ENCODE measurements around the gene PRDX4. TPM values are rescaled to one million over a fixed set of nuclear protein-coding genes. Genes with fewer than 3 reads are reported as not detected.

The PRDX4 gene
- total RNA-seq, 1 experiment from 2014 or later = 474 TPM

GRCh38 chrX:23720117-23720677 is 52.9 kb downstream of the PRDX4 start:
- DNase-seq = no peak
- Histone ChIP-seq H3K27me3 (ENCODE audit: control insufficient read depth, insufficient read depth, low read length) (no peaks in the 10 kb centered on the region), H3K36me3 (replicated peaks; ENCODE audit: control insufficient read depth, insufficient read depth, low read length) (peaks cover 11% of the 10 kb centered on the region), H3K4me3 (ENCODE audit: insufficient read depth, low read depth, low read length) (no peak overlapping the region)

- Histone ChIP-seq H3K27me3 (ENCODE audit: control insufficient read depth, insufficient read depth, low read length) (no peaks in the 10 kb centered on the region), H3K36me3 (replicated peaks; ENCODE audit: control insufficient read depth, insufficient read depth, low read length) (peaks cover 15% of the 10 kb centered on the region), H3K4me3 (ENCODE audit: insufficient read depth, low read depth, low read length) (no peak overlapping the region)
- DNase-seq = no peak
Measured at GRCh38 chrX:23726191-23726590, 58.9 kb downstream of the PRDX4 start.

GRCh38 chrX:23727206-23727605 is 59.9 kb downstream of the PRDX4 start:
- no peak for DNase-seq
- Histone ChIP-seq H3K27me3 (ENCODE audit: control insufficient read depth, insufficient read depth, low read length) (no peaks in the 10 kb centered on the region), H3K4me3 (ENCODE audit: insufficient read depth, low read depth, low read length) (no peak overlapping the region), H3K36me3 (replicated peaks; ENCODE audit: control insufficient read depth, insufficient read depth, low read length) (peaks cover 10% of the 10 kb centered on the region)

- no peak overlapping the region for H3K4me3 ChIP-seq (ENCODE audit: insufficient read depth, low read depth, low read length)
- peaks cover 7% of the 10 kb centered on the region for H3K36me3 ChIP-seq (replicated peaks; ENCODE audit: control insufficient read depth, insufficient read depth, low read length)
- DNase-seq = no peak
- no peaks in the 10 kb centered on the region for H3K27me3 ChIP-seq (ENCODE audit: control insufficient read depth, insufficient read depth, low read length)
Measured at GRCh38 chrX:23729214-23729613, 61.9 kb downstream of the PRDX4 start.

GRCh38 chrX:23731951-23732350 is 64.7 kb downstream of the PRDX4 start:
- no peak for DNase-seq
- Histone ChIP-seq H3K36me3 (replicated peaks; ENCODE audit: control insufficient read depth, insufficient read depth, low read length) (peaks cover 4% of the 10 kb centered on the region), H3K4me3 (ENCODE audit: insufficient read depth, low read depth, low read length) (no peak overlapping the region), H3K27me3 (ENCODE audit: control insufficient read depth, insufficient read depth, low read length) (no peaks in the 10 kb centered on the region)

- no peak overlapping the region for H3K4me3 ChIP-seq (ENCODE audit: insufficient read depth, low read depth, low read length)
- H3K36me3 ChIP-seq (replicated peaks; ENCODE audit: control insufficient read depth, insufficient read depth, low read length) = peaks cover 4% of the 10 kb centered on the region
- no peak for DNase-seq
- no peaks in the 10 kb centered on the region for H3K27me3 ChIP-seq (ENCODE audit: control insufficient read depth, insufficient read depth, low read length)
Measured at GRCh38 chrX:23732704-23733103, 65.4 kb downstream of the PRDX4 start.

Other genes with a start within 250 kb of the PRDX4 start
- gene ACOT9, start 75.8 kb downstream of the PRDX4 start, total RNA-seq (2014; rRNA removed; shearing (Covaris generic)) = 47.0 and 48.5 TPM in 2 replicates
- gene SAT1, start 115.7 kb downstream of the PRDX4 start, total RNA-seq (2014; rRNA removed; shearing (Covaris generic)) = 107 and 187 TPM in 2 replicates
- gene APOO, start 240.4 kb downstream of the PRDX4 start, total RNA-seq (2014; rRNA removed; shearing (Covaris generic)) = 72.0 and 72.2 TPM in 2 replicates
- gene CXorf58, start 240.5 kb downstream of the PRDX4 start, total RNA-seq (2014; rRNA removed; shearing (Covaris generic)) = 0.07 TPM in 1 of 2 replicates, not detected in the other

Data from H7 (cell line).